ENCODE results near the gene TPPP2.

DNA sequence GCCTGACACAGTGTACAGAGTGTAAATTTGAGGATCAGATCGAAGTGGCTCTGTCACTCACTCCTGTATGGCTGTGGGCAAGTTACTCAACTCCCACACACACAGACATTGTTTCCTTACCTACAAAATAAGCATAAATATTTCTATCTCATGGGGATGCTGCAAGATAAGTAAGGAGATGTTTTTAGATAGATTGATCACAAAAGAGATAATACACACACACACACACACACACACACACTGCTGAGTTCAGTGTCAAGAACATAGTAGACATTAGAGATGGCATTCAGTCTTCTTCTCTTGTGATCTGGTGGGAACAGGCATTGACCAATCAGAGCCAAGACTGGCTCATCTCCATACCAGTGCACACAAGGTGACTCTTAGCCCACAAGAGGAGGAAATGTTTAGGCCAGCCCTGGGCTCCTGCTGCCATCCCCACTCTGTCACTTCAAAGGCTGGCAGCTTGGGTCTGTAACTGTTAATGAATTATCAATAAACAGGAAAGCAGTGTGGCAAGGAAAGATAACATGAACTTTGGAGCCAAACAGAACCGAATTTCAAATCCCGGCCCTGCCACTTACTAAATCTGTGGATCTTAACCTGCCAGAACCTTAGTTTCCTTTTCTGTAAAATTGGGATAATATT lies 24.2 kb downstream of the TPPP2 start:
- TF ChIP-seq, protein P1, sequence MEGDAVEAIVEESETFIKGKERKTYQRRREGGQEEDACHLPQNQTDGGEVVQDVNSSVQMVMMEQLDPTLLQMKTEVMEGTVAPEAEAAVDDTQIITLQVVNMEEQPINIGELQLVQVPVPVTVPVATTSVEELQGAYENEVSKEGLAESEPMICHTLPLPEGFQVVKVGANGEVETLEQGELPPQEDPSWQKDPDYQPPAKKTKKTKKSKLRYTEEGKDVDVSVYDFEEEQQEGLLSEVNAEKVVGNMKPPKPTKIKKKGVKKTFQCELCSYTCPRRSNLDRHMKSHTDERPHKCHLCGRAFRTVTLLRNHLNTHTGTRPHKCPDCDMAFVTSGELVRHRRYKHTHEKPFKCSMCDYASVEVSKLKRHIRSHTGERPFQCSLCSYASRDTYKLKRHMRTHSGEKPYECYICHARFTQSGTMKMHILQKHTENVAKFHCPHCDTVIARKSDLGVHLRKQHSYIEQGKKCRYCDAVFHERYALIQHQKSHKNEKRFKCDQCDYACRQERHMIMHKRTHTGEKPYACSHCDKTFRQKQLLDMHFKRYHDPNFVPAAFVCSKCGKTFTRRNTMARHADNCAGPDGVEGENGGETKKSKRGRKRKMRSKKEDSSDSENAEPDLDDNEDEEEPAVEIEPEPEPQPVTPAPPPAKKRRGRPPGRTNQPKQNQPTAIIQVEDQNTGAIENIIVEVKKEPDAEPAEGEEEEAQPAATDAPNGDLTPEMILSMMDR (IDR thresholded peaks at IDR 0.05) = no peak
- TF ChIP-seq POLR2A (IDR thresholded peaks at IDR 0.05) = no peak

Data from adrenal gland (tissue), 5 donors.